GM18505 (cell line): Measurements from ENCODE around the gene TMEM121.

ENCODE experiments used
- ATAC-seq: cut with Tn5 transposase; IDR thresholded peaks from one replicate; pipeline ENCODE4 v1.9.1; 2021; ENCODE audit not compliant: unreplicated experiment
- POLR2A ChIP-seq: IDR thresholded peaks from 4 replicates; pipeline ENCODE4 v1.6.1; 2011; ENCODE audit warnings: borderline replicate concordance; ENCODE audit not compliant: insufficient read depth, insufficient read length; ENCODE audit errors: extremely low read depth

The TMEM121 gene

GRCh38 chr14:105483300-105484068 is 42.9 kb upstream of the TMEM121 start:
- TF ChIP-seq POLR2A = no peak
- ATAC-seq = no peak

- no peak for TF ChIP-seq POLR2A
- no peak for ATAC-seq
These were observed 42.0 kb upstream of the TMEM121 start for GRCh38 chr14:105484069-105484996.

GRCh38 chr14:105484997-105485393 is 41.4 kb upstream of the TMEM121 start:
- no peak for ATAC-seq
- no peak for TF ChIP-seq POLR2A

- TF ChIP-seq POLR2A = no peak
- no peak for ATAC-seq
These were observed 40.6 kb upstream of the TMEM121 start for GRCh38 chr14:105485739-105486162.

- no peak for ATAC-seq
- TF ChIP-seq POLR2A = peak; percentile 3
These were observed 40.0 kb upstream of the TMEM121 start, which contains the start of gene CRIP1 for GRCh38 chr14:105486163-105486973. Gene CRIP1 (plus strand): TSS chr14:105486886. CDS start chr14:105487260, 374 bp downstream.

GRCh38 chr14:105486974-105487448 is 39.4 kb upstream of the TMEM121 start:
- TF ChIP-seq POLR2A = peak; percentile 40
- no peak for ATAC-seq

- ATAC-seq = no peak
These were observed 38.9 kb upstream of the TMEM121 start for GRCh38 chr14:105487449-105487985.

GRCh38 chr14:105487986-105488777 is 38.2 kb upstream of the TMEM121 start:
- no peak for TF ChIP-seq POLR2A

More at GRCh38 chr14:105487449-105487985, 38.9 kb upstream of the TMEM121 start:
- TF ChIP-seq POLR2A = peak; percentile 7

GRCh38 chr14:105488781-105489541 is 37.4 kb upstream of the TMEM121 start:
- ATAC-seq = no peak

More at GRCh38 chr14:105487986-105488777, 38.2 kb upstream of the TMEM121 start:
- no peak for ATAC-seq

GRCh38 chr14:105489542-105490266 is 36.7 kb upstream of the TMEM121 start:
- ATAC-seq = no peak
- TF ChIP-seq POLR2A = no peak

More at GRCh38 chr14:105488781-105489541, 37.4 kb upstream of the TMEM121 start:
- TF ChIP-seq POLR2A = no peak
